ENCODE results near the gene SERPINB10.

Gene SERPINB10

DNA sequence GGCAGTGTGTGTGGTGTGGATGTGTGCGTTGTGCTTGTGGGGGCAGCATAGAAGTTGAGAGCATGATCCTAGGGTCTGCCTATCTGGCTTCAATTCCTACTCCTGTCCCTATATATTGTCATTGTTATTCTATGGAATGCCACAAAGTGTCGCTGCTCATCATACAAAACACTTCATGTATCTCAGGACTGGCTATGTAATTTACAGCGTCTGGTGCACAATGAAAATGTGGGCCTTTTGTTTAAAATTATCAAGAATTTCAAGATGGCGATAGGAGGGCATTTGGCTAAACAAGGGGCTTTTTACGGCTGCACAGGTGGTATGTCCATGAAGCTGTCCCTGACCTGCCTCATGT lies 16.8 kb upstream of the SERPINB10 start:
- TF ChIP-seq ZNF274 (IDR thresholded peaks at IDR 0.05; ENCODE audit: low read depth, low read length) (no peak), YY1 (IDR thresholded peaks at IDR 0.05; ENCODE audit: insufficient read depth, insufficient read length) (no peak), SUZ12 (IDR thresholded peaks at IDR 0.05; ENCODE audit: extremely low read depth, insufficient read depth, insufficient read length) (no peak)
- no peak for DNase-seq (ENCODE audit: low read depth, low spot score)
- Histone ChIP-seq H3K27me3 (ENCODE audit: insufficient read depth, insufficient read length) (no peaks in the 10 kb centered on the region), H3K4me1 (ENCODE audit: insufficient read depth, insufficient read length) (no peaks in the 10 kb centered on the region), H3K9me3 (ENCODE audit: insufficient read depth, low read length) (no peaks in the 10 kb centered on the region), H3K4me3 (ENCODE audit: insufficient read length, low read depth) (no peak overlapping the region), H3K36me3 (ENCODE audit: insufficient read depth, insufficient read length, low read length) (no peaks in the 10 kb centered on the region), H3K9ac (ENCODE audit: insufficient read length, low read depth) (no peak overlapping the region)

DNA sequence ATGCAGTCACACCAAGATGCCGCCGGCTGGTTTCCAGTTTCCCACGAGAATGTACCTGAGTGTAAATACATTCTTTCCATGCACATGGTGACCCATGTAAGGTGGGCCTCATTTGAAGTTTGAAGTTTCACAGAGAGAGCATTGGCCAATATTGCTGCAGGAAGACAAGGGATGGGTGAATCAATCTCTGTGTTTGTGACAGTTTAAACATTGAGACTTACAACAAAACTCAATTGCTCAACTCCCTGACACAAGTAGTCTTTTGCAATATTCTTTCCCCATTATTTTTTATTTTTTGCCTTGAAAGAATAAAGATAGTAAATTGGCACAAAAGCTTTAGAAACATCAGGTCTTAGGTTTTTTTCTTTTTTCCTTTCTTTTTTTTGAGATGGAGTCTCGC lies 15.2 kb upstream of the SERPINB10 start:
- Histone ChIP-seq H3K27me3 (ENCODE audit: insufficient read depth, insufficient read length) (no peaks in the 10 kb centered on the region), H3K36me3 (ENCODE audit: insufficient read depth, insufficient read length, low read length) (no peaks in the 10 kb centered on the region), H3K9ac (ENCODE audit: insufficient read length, low read depth) (no peak overlapping the region), H3K9me3 (ENCODE audit: insufficient read depth, low read length) (no peaks in the 10 kb centered on the region), H3K4me3 (ENCODE audit: insufficient read length, low read depth) (no peak overlapping the region), H3K4me1 (ENCODE audit: insufficient read depth, insufficient read length) (no peaks in the 10 kb centered on the region)
- TF ChIP-seq ZNF274 (IDR thresholded peaks at IDR 0.05; ENCODE audit: low read depth, low read length) (no peak), YY1 (IDR thresholded peaks at IDR 0.05; ENCODE audit: insufficient read depth, insufficient read length) (no peak), SUZ12 (IDR thresholded peaks at IDR 0.05; ENCODE audit: extremely low read depth, insufficient read depth, insufficient read length) (no peak)
- DNase-seq (ENCODE audit: low read depth, low spot score), result no peak

DNA sequence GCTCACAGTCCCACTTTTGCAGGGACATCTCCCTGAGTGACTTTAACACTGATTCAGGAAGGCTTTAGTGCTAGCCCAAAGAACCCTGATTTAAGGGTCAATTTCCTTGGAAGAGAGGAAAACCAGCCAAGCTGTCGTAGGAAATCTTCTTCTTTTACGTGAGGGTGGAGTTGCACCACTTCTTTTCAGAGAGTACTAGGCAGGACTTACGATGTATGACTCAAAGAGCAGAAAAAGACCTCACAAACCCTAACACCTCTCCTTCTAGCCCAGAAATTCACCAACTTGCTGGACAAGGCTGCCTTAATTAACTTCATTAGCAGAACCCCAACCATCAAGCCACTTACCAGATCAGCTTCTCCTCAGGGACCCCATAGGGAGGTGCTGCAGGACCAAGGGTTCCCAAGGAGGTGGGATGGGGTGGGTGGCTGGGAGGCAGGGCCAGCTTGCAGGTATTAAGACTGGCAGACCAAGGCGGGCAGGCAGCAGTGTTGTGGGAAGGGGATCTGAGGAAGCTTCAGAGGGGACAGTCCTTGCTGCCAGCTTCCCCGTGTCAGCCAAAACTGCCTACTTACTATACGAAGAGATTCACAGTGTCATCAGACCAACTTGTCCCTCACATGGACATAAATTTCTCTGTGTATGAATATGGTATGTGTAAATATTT lies 13.5 kb upstream of the SERPINB10 start:
- Histone ChIP-seq H3K36me3 (ENCODE audit: insufficient read depth, insufficient read length, low read length) (no peaks in the 10 kb centered on the region), H3K4me3 (ENCODE audit: insufficient read length, low read depth) (no peak overlapping the region), H3K27me3 (ENCODE audit: insufficient read depth, insufficient read length) (no peaks in the 10 kb centered on the region), H3K4me1 (ENCODE audit: insufficient read depth, insufficient read length) (no peaks in the 10 kb centered on the region), H3K9ac (ENCODE audit: insufficient read length, low read depth) (no peak overlapping the region), H3K9me3 (ENCODE audit: insufficient read depth, low read length) (no peaks in the 10 kb centered on the region)
- DNase-seq (ENCODE audit: low read depth, low spot score), result no peak
- TF ChIP-seq ZNF274 (IDR thresholded peaks at IDR 0.05; ENCODE audit: low read depth, low read length) (no peak), YY1 (IDR thresholded peaks at IDR 0.05; ENCODE audit: insufficient read depth, insufficient read length) (no peak), SUZ12 (IDR thresholded peaks at IDR 0.05; ENCODE audit: extremely low read depth, insufficient read depth, insufficient read length) (no peak)

DNA sequence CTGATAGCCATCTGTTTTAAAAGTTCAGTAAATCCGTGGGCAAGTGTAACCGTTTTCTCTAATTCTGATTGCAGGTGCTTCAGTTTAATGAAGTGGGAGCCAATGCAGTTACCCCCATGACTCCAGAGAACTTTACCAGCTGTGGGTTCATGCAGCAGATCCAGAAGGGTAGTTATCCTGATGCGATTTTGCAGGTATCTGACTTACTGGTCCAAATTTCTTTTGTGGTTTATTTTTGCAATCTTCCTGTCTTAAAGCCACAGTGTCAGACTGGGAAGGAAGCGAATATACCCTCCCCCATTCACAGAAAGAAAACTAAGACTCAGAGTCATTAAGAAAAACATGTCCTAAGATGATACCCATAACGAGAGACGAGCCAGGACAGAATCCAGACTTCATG lies 12.6 kb upstream of the SERPINB10 start:
- Histone ChIP-seq H3K9me3 (ENCODE audit: insufficient read depth, low read length) (no peaks in the 10 kb centered on the region), H3K4me3 (ENCODE audit: insufficient read length, low read depth) (no peak overlapping the region), H3K4me1 (ENCODE audit: insufficient read depth, insufficient read length) (no peaks in the 10 kb centered on the region), H3K9ac (ENCODE audit: insufficient read length, low read depth) (no peak overlapping the region), H3K27me3 (ENCODE audit: insufficient read depth, insufficient read length) (no peaks in the 10 kb centered on the region), H3K36me3 (ENCODE audit: insufficient read depth, insufficient read length, low read length) (no peaks in the 10 kb centered on the region)
- DNase-seq (ENCODE audit: low read depth, low spot score), result no peak
- no peak for TF ChIP-seq SUZ12 (IDR thresholded peaks at IDR 0.05; ENCODE audit: extremely low read depth, insufficient read depth, insufficient read length)
- TF ChIP-seq YY1 (IDR thresholded peaks at IDR 0.05; ENCODE audit: insufficient read depth, insufficient read length), result no peak
- TF ChIP-seq ZNF274 (IDR thresholded peaks at IDR 0.05; ENCODE audit: low read depth, low read length), result no peak

DNA sequence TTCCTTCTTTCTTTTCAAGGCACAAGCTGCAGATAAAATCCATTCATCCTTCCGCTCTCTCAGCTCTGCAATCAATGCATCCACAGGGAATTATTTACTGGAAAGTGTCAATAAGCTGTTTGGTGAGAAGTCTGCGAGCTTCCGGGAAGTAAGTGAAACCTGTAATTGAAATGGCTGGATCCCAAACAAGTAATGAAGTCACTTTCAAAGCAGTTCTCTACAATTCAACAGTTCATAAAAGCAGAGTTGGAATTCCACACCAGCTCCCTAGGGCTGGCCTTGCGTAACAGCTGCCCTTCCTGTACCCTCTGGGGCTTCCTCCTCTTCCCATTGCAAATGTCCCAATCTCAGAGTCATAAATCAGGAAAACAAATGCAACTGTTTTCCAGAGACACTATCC lies 10.7 kb upstream of the SERPINB10 start:
- no peak for TF ChIP-seq SUZ12 (IDR thresholded peaks at IDR 0.05; ENCODE audit: extremely low read depth, insufficient read depth, insufficient read length)
- no peak for TF ChIP-seq ZNF274 (IDR thresholded peaks at IDR 0.05; ENCODE audit: low read depth, low read length)
- TF ChIP-seq YY1 (IDR thresholded peaks at IDR 0.05; ENCODE audit: insufficient read depth, insufficient read length), result no peak
- Histone ChIP-seq H3K4me1 (ENCODE audit: insufficient read depth, insufficient read length) (no peaks in the 10 kb centered on the region), H3K4me3 (ENCODE audit: insufficient read length, low read depth) (no peak overlapping the region), H3K36me3 (ENCODE audit: insufficient read depth, insufficient read length, low read length) (no peaks in the 10 kb centered on the region), H3K9me3 (ENCODE audit: insufficient read depth, low read length) (no peaks in the 10 kb centered on the region), H3K9ac (ENCODE audit: insufficient read length, low read depth) (no peak overlapping the region), H3K27me3 (ENCODE audit: insufficient read depth, insufficient read length) (no peaks in the 10 kb centered on the region)
- no peak for DNase-seq (ENCODE audit: low read depth, low spot score)

DNA sequence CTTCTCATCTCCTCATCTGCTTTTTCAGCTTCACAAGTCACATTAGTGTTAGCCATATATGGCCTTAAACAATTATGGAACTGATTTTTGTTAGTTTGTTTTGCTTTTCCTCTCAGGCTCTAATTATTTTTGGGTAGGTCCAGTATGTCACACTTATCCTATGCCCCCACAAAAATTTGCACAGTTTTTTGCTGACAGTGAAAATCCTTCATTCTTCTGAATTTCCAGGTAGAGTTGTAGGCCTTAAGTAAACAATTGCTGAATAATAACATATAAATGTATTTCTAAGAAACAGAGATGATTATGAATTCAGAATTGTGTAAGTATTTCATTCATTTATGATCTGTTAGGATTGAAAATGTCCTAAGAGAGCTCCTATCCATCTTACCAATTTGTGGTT lies 8.6 kb upstream of the SERPINB10 start:
- DNase-seq (ENCODE audit: low read depth, low spot score), result no peak
- no peaks in the 10 kb centered on the region for H3K9me3 ChIP-seq (ENCODE audit: insufficient read depth, low read length)
- H3K4me3 ChIP-seq (ENCODE audit: insufficient read length, low read depth), result no peak overlapping the region
- H3K4me1 ChIP-seq (ENCODE audit: insufficient read depth, insufficient read length), result no peaks in the 10 kb centered on the region
- H3K27me3 ChIP-seq (ENCODE audit: insufficient read depth, insufficient read length), result no peaks in the 10 kb centered on the region
- TF ChIP-seq YY1 (IDR thresholded peaks at IDR 0.05; ENCODE audit: insufficient read depth, insufficient read length) (no peak), ZNF274 (IDR thresholded peaks at IDR 0.05; ENCODE audit: low read depth, low read length) (no peak), SUZ12 (IDR thresholded peaks at IDR 0.05; ENCODE audit: extremely low read depth, insufficient read depth, insufficient read length) (no peak)
- H3K36me3 ChIP-seq (ENCODE audit: insufficient read depth, insufficient read length, low read length), result no peaks in the 10 kb centered on the region
- H3K9ac ChIP-seq (ENCODE audit: insufficient read length, low read depth), result no peak overlapping the region

DNA sequence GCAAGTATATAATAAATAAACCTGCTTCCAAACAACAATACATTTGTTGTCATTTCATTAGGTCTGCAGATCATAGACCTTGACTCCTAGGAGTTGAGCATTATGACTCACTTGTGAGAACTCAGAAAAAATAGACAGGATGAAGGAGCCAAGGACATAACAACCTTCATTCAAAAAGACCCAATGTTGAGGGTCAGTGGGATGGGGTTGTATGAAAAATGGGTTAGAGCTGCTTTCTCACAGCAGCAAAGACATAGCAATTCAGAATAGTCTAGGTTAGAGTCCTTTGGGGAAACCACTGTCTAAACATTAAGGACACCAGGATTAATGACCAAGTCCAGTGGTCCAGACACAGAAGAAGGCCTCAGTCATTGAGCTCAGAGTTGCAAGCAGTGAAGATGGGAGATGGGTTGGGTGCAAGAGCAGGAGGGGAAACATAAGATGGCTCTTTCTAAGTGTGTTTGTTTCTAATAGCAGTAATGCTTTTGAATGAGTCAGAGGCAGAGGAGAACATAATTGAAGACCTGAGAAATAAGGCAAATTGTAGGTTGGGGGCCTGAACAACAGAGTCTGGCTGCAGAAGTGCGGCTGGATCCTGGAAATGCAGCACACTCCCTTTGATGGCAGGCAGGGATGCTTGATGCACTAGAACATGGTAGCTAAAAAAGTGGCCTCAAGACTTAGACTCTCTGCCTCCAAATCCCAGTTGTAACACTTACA lies 3.7 kb upstream of the SERPINB10 start:
- Histone ChIP-seq H3K4me1 (ENCODE audit: insufficient read depth, insufficient read length) (no peaks in the 10 kb centered on the region), H3K27me3 (ENCODE audit: insufficient read depth, insufficient read length) (no peaks in the 10 kb centered on the region), H3K4me3 (ENCODE audit: insufficient read length, low read depth) (no peak overlapping the region), H3K9ac (ENCODE audit: insufficient read length, low read depth) (no peak overlapping the region), H3K36me3 (ENCODE audit: insufficient read depth, insufficient read length, low read length) (no peaks in the 10 kb centered on the region), H3K9me3 (ENCODE audit: insufficient read depth, low read length) (no peaks in the 10 kb centered on the region; the same call in 1 of the 2 replicates)
- no peak for DNase-seq (ENCODE audit: low read depth, low spot score)
- no peak for TF ChIP-seq ZNF274 (IDR thresholded peaks at IDR 0.05; ENCODE audit: low read depth, low read length)
- TF ChIP-seq SUZ12 (IDR thresholded peaks at IDR 0.05; ENCODE audit: extremely low read depth, insufficient read depth, insufficient read length), result no peak
- TF ChIP-seq YY1 (IDR thresholded peaks at IDR 0.05; ENCODE audit: insufficient read depth, insufficient read length), result no peak
